Measurements from ENCODE around the gene STMN3. TPM values are rescaled to one million over a fixed set of nuclear protein-coding genes. Genes with fewer than 3 reads are reported as not detected.

The STMN3 gene
- total RNA-seq, 1 experiment from 2014 or later, result 138 TPM

- TF ChIP-seq CTCF (IDR thresholded peaks at IDR 0.05 in 2 of 3, conservative IDR thresholded peaks at IDR 0.05 in 1 of 3; ENCODE audit: borderline replicate concordance in 1 of 3, insufficient read depth in 1 of 3, low read depth in 2 of 3, low read length in 2 of 3), result no peak
- TF ChIP-seq, protein P1, sequence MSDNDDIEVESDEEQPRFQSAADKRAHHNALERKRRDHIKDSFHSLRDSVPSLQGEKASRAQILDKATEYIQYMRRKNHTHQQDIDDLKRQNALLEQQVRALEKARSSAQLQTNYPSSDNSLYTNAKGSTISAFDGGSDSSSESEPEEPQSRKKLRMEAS (IDR thresholded peaks at IDR 0.05), result no peak
These were observed at the start of gene STMN3 (continued) for GRCh38 chr20:63653041-63653973.

DNA sequence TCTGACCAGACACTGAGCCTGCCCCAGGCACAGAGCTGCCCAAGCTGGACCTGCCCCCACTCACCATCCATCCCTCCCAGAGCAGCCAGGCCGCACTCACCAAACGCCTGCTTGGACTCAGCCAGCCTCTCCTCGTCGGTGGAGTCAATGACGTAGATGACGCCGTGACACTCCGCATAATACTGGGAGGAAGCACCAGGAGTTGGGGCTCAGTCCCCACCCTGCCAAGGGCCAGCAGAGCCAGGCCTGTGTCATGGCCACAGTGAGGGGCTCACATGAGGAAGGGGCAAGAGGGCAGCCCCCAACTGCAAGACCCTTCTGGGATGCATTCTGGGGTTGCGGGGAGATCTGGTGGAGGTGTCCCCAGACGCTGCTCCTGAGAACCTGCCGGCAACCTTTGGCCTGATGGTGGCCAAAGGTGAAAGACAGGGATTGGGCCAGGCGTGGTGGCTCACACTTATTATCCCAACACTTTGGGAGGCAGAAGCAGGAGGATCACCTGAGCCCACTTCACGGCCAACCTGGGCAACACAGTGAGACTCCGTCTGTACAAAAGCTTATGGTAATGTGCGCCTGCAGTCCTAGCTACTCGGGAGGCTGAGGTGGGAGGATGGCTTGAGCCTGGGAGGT, 48.9 kb upstream of the STMN3 start:
- Histone ChIP-seq H3K9me2 (ENCODE audit: insufficient read depth) (no peaks in the 10 kb centered on the region), H3K4me2 (ENCODE audit: low read length) (peak overlapping the region; percentile 19; the same call in 1 of the 2 replicates), H3K9ac (ENCODE audit: low read length) (no peak overlapping the region), H4K20me1 (ENCODE audit: insufficient read depth) (no peaks in the 10 kb centered on the region), H3K27ac (ENCODE audit: low read depth, low read length) (peak overlapping the region; percentile 8; the same call in 1 of the 2 replicates), H3K4me1 (ENCODE audit: control insufficient read depth in 1 of 2, insufficient read depth in 2 of 2, low read length in 2 of 2) (peaks cover 34 to 69% of the 10 kb centered on the region in 2 experiments), H3K36me3 (ENCODE audit: control insufficient read depth in 1 of 2, insufficient read depth in 2 of 2, low read length in 2 of 2) (peaks cover 7 to 25% of the 10 kb centered on the region in 2 experiments; a peak in 3 of 4 replicates), H2AFZ (ENCODE audit: low read depth, low read length, poor library complexity, severe bottlenecking) (no peak overlapping the region), H3K79me2 (ENCODE audit: insufficient read depth, low read length) (peaks cover 34% of the 10 kb centered on the region), H3K9me3 (ENCODE audit: control insufficient read depth in 1 of 2, insufficient read depth in 1 of 2, low read depth in 1 of 2, low read length in 2 of 2) (no peaks in the 10 kb centered on the region), H3K4me3 (replicated peaks in 1 of 2; ENCODE audit: low read depth in 1 of 2, low read length in 2 of 2) (no peak overlapping the region), H3K27me3 (ENCODE audit: insufficient read depth, low read length) (no peaks in the 10 kb centered on the region)
- no peak for TF ChIP-seq CEBPB (IDR thresholded peaks at IDR 0.05; ENCODE audit: low read depth)
- no peak for TF ChIP-seq FOSL1 (IDR thresholded peaks at IDR 0.05; ENCODE audit: low read depth)
- no peak for TF ChIP-seq SP1 (IDR thresholded peaks at IDR 0.05; ENCODE audit: low read depth)
- no peak for TF ChIP-seq ZFX (IDR thresholded peaks at IDR 0.05)
- TF ChIP-seq SIN3A (IDR thresholded peaks at IDR 0.05; ENCODE audit: low read depth), result no peak
- TF ChIP-seq JUND (IDR thresholded peaks at IDR 0.05), result no peak
- no peak for TF ChIP-seq EGR1 (IDR thresholded peaks at IDR 0.05; ENCODE audit: low read depth)
- no peak for TF ChIP-seq ZNF274 (IDR thresholded peaks at IDR 0.05; ENCODE audit: low read depth, low read length)
- TF ChIP-seq EZH2phosphoT487 (IDR thresholded peaks at IDR 0.05; ENCODE audit: borderline replicate concordance), result no peak
- TF ChIP-seq TCF7L2 (IDR thresholded peaks at IDR 0.05; ENCODE audit: borderline replicate concordance, extremely low read depth, insufficient read depth, insufficient read length), result no peak
- no peak for TF ChIP-seq ATF3 (IDR thresholded peaks at IDR 0.05)
- TF ChIP-seq POLR2AphosphoS5 (IDR thresholded peaks at IDR 0.05; ENCODE audit: low read depth, low read length), result no peak; the same call in 1 of the 2 replicates
- TF ChIP-seq, protein P2, sequence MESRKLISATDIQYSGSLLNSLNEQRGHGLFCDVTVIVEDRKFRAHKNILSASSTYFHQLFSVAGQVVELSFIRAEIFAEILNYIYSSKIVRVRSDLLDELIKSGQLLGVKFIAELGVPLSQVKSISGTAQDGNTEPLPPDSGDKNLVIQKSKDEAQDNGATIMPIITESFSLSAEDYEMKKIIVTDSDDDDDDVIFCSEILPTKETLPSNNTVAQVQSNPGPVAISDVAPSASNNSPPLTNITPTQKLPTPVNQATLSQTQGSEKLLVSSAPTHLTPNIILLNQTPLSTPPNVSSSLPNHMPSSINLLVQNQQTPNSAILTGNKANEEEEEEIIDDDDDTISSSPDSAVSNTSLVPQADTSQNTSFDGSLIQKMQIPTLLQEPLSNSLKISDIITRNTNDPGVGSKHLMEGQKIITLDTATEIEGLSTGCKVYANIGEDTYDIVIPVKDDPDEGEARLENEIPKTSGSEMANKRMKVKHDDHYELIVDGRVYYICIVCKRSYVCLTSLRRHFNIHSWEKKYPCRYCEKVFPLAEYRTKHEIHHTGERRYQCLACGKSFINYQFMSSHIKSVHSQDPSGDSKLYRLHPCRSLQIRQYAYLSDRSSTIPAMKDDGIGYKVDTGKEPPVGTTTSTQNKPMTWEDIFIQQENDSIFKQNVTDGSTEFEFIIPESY (IDR thresholded peaks at IDR 0.05; ENCODE audit: extremely low read depth, insufficient replicate concordance, low read length), result no peak
- TF ChIP-seq YY1 (IDR thresholded peaks at IDR 0.05; ENCODE audit: extremely low read depth, insufficient replicate concordance, low read depth, low read length), result no peak
- TF ChIP-seq, protein P1 (IDR thresholded peaks at IDR 0.05), result no peak
- ATAC-seq (no peak), DNase-seq (ENCODE audit: low read depth, low spot score) (no peak)
- BruUV-seq (replicated peaks), result no TSS peak
- ChIA-PET RAD21 (ENCODE audit: low non-redundant PET in 1 of 2, low total read pairs in 2 of 2, uncharacterized antibody in 2 of 2, unreplicated experiment in 2 of 2) (no interaction called here), POLR2A (interaction anchor here (0.8 to 1.3 kb wide), 2 partner anchors 75 to 165 kb away, joined by 3 read pairs; partner anchors contain the start of genes GMEB2 and PTK6), CTCF (no interaction called here)
- intact Hi-C loops (cut with micrococcal nuclease), result loop anchor here (10.0 kb wide), 1 partner anchor 353 kb away; no protein-coding TSS in a partner anchor
